Activated T-cell treated with anti-CD3 and anti-CD28 coated beads for 48 hours (primary cell): ENCODE measurements around the gene TIFAB.

Source experiments
- DNase-seq: peaks from one replicate; pipeline ENCODE4 v3.0.0-alpha.2; 2020; ENCODE audit warnings: low read depth

TIFAB gene

GRCh38 chr5:135481909-135482311 lies 29.8 kb upstream of the TIFAB start:
- DNase-seq, result no peak

DNA sequence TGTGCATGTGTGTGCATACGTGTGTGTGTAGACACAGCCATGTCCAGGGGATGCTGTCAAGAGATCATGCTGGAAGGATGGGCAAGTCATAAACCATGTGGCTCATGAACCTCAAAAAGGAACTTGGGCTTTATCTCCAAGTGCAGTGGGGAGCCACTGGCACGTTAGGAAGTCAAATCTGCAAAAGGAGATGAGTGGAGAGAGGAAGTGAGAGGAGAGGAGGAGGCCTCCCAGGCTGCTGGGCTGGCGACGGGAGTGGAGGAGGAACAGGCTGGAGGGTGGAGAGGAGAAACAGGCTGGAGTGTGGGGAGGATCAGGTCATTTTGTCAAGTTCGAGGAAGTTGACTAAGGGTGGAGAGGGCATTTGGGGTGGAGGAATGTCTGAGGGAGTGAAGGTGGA lies 29.2 kb upstream of the TIFAB start:
- DNase-seq, result no peak

DNA sequence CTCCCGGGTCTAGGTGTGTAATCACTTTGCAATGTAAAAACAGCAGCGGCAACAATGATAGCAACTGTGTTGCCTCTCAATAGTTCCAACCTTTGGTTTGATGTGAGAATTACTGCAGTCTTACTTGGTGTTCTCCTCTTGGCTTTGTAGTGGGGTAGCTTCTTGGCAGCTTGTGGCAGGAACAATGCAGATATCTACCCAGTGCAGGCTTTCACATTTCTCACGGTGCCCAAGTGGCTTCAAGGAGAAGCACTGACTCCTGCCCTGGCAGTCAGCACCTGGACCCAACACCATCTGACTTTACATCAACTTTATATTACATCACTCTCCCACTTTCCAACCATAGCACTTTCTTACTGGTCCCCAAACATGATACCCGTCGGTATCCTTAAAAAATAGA lies 28.4 kb upstream of the TIFAB start:
- no peak for DNase-seq

DNA sequence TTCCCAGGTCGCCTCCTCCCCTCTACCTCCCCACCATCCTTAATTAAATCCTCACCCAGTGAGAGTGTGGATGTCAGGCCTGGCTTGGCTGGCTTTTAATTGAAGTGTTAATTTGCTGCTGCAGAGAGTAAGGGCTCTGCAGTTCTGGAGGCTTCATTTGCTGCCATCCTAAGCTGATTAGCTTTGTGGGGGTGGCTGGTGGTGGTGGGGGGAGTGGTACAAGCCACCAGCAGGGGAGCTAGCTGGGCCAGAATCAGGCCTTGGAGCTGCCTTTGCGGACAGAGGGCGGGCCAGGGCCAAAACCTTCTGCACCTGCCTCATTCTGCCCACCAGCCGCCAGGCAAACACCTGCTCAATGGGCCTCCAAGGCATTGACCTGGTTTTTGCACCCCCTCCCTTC lies 26.8 kb upstream of the TIFAB start:
- no peak for DNase-seq

GRCh38 chr5:135477613-135478066 lies 25.5 kb upstream of the TIFAB start:
- DNase-seq, result no peak

DNA sequence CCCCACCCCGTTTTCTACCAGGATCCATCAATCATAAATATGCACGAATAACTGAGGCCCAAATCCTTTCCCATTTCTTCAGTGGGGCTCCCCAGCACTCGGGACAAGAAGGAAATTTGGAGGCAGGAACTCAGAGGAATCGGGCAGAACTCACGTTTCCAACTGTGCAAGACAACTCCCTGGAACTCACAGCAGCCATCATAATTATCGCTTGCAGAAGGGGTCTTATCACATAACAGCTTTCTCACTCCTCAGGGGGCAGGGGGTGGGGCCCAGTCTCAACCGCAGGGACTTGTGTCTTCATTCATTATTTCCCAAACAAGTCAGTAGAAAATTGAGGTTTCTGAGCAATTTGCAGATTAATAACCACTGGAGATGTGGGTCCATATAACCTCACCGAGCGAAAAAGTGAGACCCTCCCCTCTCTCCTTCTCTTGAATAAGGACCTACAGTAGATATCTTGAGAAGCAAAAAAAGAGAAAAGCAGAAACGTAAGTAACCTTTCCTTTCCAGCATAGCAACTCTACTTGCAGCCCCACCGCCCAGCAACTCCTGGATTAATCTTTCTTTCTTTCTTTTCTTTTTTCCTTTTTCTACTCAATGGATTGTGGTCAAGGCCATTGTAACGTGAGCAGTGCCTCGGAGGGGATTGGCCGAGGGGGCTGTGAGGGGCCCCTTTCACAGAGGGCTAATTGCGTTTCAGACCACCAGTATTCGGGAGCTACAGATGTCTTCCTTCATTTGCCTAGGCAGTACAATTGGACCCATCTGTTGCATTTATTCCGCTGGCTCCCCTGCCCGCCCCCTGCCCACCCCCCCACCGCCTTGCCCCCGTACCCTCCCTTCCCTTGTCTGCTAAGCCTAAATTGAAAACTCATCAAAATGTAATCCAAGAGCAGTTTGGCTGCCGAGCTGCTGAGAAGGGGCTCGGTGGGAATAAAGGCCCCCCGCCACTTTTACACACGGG lies 24.7 kb upstream of the TIFAB start:
- DNase-seq, result no peak

DNA sequence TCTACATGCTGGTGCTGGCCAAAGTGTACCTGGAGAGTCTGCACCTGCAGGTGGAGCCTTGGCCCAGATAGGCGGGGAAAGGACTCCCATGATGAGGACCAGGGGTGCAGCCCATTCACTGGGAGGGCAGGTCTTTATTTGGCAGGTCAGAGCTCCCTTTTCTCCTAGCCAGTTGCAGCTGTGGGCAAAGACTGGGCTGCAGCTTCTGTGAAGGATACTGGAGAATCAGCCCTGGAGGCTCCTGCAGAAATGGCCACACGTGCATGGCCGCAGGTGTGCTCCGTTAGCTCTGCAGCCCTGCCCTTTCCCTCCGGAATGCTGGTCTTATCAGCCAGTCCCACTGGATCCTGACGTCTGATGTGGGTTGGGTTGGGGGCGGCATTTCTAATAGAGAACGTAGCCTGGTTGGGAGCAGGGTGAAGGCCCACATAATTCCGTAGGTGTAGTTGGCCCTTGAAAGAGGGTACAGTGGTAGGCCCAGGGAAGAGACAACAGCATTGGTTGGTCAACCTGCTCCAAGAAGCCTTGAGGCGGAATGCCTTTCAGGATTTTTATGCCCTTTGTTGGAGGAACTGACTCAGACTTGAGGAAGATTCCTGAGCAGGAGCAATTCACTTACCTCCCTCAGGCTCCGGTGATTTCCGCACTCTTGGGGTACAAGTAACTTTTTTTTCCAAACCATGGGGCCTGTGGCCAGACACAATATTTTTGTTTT lies 22.0 kb upstream of the TIFAB start:
- DNase-seq, result no peak

GRCh38 chr5:135472141-135472540 lies 20.0 kb upstream of the TIFAB start:
- DNase-seq, result no peak

GRCh38 chr5:135471726-135472125 lies 19.6 kb upstream of the TIFAB start:
- DNase-seq, result no peak

DNA sequence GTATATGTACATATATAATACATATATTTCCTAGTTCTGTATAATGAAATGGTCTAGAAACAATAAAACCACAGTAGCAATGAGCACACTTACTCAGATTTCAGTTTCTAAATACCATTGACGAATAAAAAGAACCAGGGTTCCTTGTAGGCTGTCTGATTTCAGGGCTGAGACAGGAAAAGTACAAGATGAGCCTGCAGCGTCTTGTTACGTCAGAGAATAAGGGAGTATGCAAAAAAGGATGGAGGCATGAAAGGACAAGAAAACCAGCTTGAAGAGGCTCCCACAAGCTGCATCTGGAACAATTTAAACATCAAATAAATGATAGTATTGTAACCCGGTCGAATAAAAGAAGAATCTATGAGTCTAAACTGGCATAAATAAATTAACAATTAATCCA lies 17.8 kb upstream of the TIFAB start:
- DNase-seq, result no peak

DNA sequence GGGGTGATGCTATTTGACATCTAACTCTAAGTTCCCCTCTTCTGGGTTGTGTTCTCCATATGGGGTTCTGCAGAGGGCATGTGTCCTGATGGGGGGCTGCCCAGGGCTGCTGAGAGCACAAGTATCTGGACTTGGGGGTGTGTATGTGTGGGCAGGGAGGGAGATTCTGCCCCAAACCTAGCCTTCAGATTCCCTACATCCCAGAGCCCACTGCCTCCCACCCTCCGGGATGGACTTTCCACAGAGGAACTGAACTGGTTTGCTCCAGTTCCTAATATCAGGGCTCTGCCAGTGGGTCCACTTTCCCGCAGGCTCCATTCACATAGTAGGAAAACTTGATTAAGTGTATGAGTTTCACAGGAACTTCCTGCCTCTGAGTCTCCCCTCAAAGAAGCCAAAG lies 16.4 kb upstream of the TIFAB start:
- DNase-seq, result no peak

DNA sequence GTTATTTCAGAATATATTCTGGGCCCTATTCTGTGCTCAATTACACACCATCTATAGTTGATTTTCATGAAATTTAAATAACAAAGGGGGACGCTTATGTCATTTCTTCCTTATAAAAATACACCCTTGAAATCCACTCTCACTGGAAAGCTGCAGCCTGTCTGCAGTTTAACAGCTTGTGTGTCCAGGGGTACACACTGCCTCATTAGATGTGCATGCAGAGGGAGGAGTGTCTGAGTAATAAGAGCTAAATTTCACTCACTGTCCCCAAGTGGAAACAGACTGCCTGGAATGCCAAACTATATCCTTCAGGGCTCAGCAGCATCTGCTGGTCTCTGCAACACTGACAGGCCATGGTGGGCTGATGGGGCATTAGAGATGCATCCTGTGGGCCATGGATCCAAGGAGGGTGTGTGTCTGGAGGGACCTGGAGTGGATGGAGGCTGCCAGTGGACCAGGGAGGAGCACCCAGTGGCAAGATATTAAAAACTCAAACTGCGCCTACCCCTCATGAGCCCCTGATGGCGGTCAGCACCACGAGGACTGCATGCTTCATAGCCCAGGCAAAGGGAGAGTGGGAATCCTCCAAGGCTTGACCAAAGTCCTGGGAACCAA lies 15.8 kb upstream of the TIFAB start:
- no peak for DNase-seq

- DNase-seq, result no peak
Observed at GRCh38 chr5:135467051-135467625, 15.0 kb upstream of the TIFAB start.

DNA sequence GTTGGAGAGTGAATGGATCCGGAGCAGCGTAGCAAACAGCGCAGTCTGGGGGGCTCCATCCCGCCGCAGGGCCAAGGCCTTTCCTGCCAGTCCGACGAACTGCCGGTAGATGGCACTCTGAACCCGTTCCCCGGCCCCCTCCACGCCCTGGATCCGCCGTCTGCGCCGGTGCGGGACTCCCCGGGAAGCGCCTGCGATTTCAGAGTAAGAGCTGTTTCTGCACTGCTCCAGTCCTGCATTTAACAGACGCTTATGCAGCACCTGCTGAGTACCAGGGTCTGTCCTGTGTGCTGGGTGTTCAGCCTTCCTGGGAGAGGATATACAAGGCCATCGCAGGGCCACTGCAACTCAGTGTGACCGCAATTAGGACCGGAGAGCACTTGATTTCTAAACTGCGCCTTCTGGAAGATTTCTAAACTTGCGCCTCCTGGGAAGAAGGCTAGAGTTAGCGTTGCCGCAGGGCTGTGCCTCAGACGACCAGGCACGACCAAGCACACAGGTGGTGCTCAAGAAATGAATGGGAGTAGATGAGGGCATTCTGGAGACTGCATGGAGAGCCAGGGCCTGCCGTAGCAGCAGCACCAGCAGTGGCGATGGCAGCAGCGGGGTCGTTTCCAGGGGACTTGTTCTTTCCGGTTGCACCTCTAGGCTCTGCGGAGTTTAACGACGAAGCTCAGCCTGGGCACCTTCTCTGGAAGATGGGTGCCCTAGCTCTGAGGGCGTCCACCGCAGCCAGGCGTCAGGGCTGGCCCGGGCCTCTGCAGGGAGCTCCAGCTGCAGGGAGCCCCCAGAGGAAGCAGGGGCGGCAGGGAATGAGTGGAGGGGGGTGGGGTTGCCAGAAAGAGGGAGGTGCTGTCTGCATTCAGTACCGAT lies 14.3 kb upstream of the TIFAB start:
- peak; percentile 73 for DNase-seq

DNA sequence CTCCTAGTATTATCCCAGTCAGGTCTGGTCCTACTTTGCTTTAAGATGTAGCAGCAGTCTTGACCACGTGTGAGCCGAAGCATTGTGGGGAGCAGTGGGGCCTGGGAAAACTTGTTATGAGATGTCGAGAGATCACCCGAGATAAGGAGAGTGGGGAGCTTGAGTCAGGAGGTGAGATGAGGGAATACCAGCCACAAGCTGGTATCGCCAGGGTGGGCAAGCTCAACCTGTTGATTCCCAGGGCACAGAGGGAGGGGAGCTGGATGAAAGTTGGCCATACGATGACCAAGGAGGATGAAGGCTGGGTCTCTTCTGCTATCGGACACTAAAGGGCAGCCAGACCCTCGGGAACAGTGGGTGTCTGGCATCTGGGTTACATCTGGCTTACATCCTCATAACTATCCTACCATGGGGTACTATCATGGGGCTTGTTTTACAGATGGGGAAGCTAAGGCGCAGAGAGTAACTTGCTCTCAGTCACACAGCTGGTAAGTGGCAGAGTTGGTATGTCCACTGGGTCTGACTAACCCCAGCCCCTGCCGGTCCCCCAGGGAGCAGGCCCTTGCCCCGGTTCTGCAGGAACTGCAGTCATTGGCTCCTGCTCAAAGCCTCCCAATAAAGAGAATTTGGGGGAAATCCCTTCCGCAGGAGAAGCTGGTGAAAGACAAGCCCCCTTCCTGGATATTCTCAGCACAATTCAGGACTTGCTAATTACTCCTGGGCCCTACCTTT lies 13.4 kb upstream of the TIFAB start:
- no peak for DNase-seq

- DNase-seq, result peak; percentile 36
Observed at GRCh38 chr5:135462304-135462703, 10.2 kb upstream of the TIFAB start.

DNA sequence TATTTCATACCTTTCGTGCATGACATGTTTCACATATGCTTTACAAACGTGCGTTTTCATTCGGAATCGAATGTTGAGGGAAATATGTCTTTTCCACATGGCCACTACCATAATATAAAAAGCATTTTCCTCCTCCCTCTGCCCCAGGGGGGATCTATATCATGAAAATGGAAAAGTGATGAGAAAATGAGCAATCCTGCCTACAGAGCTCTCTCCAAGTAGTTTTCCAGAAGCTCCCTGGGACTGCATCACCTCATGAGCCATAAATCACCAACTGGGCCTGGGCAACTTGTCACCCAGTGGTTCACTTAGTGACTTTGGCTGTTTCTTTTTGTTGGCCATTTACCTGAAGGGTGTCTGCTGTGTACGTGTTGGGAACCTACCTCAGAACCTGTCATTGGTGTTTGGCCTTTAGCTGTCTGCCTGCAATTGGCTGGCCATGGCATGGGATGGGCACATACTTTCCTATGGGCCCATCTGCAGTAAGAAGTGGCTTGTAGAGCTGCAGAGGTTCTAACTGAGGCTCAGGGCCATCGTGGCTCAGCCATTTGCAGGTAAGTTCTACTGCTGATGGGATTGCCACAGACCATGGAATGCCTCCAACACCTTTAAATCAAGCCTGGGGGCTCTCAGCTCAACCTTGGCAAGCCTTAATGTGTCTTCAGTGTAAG lies 9.5 kb upstream of the TIFAB start:
- no peak for DNase-seq

DNA sequence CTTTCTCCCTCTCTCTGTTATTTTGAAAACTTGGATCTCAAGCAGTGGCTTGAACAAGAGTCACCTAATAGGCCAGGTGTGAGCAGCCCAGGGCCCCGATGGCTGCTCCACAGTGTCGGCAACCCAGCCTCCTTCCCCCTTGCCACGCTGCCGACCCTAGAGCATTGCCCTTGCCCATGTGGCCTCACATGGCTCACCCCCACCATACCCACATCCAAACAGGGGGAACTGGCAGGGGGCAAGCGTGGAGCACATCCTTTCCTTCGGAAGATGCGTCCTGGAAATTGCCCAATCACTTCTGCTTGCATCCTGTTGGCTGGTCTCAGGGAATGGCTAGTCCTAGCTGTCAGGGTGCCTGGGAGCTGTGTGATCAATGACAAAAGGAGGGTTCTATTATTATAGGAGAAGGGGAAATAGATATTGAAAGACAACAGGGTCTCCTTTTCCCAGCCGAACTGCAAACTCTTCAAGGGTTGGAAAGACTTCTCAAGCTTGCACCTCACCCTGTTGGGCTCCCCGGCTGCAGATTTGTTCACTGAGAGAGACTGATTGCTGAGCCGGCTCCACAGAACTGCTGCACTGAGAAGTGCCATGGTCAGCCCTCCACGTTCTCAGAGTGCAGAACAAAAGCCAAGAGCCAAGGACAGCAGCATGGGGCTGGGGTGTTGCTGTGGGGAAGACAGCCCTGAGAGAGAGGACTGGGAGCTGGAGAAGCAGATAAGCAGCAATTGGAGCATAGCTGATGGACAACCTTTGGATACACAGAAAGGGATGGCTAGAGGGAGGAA lies 8.3 kb upstream of the TIFAB start:
- DNase-seq, result no peak

DNA sequence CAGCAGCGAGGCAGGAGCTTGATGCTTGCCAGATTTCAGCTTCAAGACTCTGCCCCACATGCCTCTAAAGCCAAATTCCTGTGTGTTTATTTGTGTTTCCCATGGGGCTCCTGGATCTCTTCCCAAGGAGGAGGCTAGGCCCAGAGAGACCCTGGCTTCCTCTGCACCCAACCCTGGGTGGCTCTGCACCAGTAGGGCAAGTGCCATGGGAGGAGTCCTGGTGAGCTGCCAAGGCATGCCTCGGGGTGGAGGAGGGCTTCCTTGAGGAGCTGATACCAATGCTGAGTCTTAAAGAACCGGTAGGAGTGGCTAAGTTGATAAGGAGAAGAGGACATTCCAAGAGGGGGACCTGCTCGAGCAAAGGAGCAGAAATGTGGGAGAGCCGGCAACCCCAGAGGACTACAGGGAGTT lies 6.8 kb upstream of the TIFAB start:
- DNase-seq, result no peak
